ENCODE data around the gene C22orf23. TPM values are rescaled to one million over a fixed set of nuclear protein-coding genes. Genes with fewer than 3 reads are reported as not detected.
"Not testable (repeated sequence)": the region's sequence is repeated elsewhere in the genome, so short reads cannot be mapped to it uniquely, and the experiment has no call there.

C22orf23 gene
- total and polyA plus RNA-seq, 12 donors, result 0.17 to 1.1 (median 0.50) TPM

DNA sequence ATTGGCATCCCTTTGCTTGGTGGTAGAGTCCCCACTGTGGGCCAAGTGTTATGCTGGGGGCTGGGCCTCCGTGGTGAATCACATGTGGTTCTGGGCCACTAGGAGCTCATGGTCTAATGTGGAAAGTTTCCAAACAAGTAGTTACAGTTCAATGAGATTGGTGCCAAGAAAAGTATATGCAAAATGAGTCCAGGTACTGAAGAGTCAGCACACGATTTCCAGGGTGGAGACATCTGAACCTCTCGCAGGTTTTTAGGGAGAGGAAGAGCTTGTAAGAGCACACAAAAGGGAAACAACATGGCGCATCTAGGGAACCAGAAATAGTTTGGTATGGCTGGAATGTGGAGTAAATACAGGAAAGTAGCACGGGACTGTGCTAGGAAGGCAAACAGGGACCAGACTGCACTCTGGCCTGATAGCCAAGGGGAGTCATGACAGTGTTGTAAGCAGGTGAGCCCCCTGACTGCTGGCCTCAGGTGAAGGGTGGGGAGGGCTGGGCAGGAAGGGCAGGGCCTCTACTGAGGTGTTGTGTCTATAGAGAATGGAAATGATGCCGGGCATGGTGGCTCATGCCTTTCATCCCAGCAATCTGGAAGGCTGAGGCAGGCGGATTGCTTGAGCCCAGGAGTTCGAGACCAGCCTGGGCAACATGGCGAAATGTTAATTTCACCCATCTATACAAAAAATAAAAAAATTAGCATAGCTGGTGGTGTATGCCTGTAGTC is 12.7 kb upstream of the C22orf23 start:
- Histone ChIP-seq H3K4me3 (no peak overlapping the region), H3K27me3 (no peaks in the 10 kb centered on the region), H3K27ac (peak overlapping the region in 6 of 10 donors; percentile 8 to 70 (median 44)), H3K9me3 (no peaks in the 10 kb centered on the region), H3K36me3 (peaks cover 0 to 83% (median 33%) of the 10 kb centered on the region in 9 donors), H3K4me1 (peaks cover 0 to 25% (median 12%) of the 10 kb centered on the region in 9 donors)
- ATAC-seq (peak in 4 of 8 donors; percentile 54 to 69 (median 56)), DNase-seq (no peak)
- intact Hi-C loops (cut with DNase I), result loop anchor here in 9 of 10 donors (2.0 to 10.0 kb wide), 5 partner anchors 79 to 151 kb away; no protein-coding TSS in a partner anchor
- WGBS, 2 donors, result 66 to 71% methylated on average over 9 of the region's 9 CpGs
- TF ChIP-seq CTCF (IDR thresholded peaks at IDR 0.05), result no peak

DNA sequence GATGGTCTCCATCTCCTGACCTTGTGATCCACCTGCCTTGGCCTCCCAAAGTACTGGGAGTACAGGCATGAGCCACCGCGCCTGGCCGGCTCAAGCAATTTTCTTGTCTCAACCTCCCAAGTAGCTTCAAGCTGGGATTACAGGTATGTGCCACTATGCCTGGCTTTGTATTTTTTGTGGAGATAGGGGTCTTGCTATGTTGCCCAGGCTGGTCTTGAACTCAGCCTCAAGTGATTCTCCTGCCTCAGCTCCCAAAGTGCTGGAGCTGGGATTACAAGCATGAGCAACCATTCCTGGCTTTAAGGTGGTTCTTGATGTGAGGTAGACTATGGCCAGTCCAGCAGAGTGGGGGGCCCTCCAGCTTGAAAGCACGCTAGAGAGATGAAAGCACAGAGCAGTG is 7.7 kb upstream of the C22orf23 start:
- H3K4me1 ChIP-seq, result peaks cover 0 to 22% (median 7%) of the 10 kb centered on the region in 9 donors
- H3K9me3 ChIP-seq, result no peaks in the 10 kb centered on the region
- intact Hi-C loops (cut with DNase I), result loop anchor here in 4 of 10 donors (5.0 to 10.0 kb wide), 3 partner anchors 74 to 146 kb away; no protein-coding TSS in a partner anchor
- H3K27ac ChIP-seq, result no peak overlapping the region
- ATAC-seq (no peak), DNase-seq (no peak)
- no peak overlapping the region for H3K4me3 ChIP-seq
- no peak for TF ChIP-seq CTCF (IDR thresholded peaks at IDR 0.05)
- WGBS, 2 donors, result 99 to 100% methylated on average over 4 of the region's 4 CpGs
- peaks cover 0 to 89% (median 54%) of the 10 kb centered on the region in 9 donors for H3K36me3 ChIP-seq
- no peaks in the 10 kb centered on the region for H3K27me3 ChIP-seq

- peaks cover 5 to 18% (median 9%) of the 10 kb centered on the region in 9 donors for H3K4me1 ChIP-seq
- no peak overlapping the region for H3K27ac ChIP-seq
- no peak for DNase-seq
- ATAC-seq, result no peak
- intact Hi-C loops (cut with DNase I), result loop anchor here in 2 of 10 donors (5.0 to 10.0 kb wide), 2 partner anchors 55 to 137 kb away; partner anchors contain the start of genes GALR3 (in 1 of the 2) and MICALL1 (in 1 of the 2)
- peaks cover 0 to 82% (median 54%) of the 10 kb centered on the region in 9 donors for H3K36me3 ChIP-seq
- no peaks in the 10 kb centered on the region for H3K27me3 ChIP-seq
- H3K4me3 ChIP-seq, result no peak overlapping the region
- WGBS, 2 donors, result 95 to 97% methylated on average over 18 of the region's 18 CpGs
- H3K9me3 ChIP-seq, result no peaks in the 10 kb centered on the region
- TF ChIP-seq CTCF (IDR thresholded peaks at IDR 0.05), result no peak
These were observed 5.9 kb upstream of the C22orf23 start for GRCh38 chr22:37959231-37959825.

DNA sequence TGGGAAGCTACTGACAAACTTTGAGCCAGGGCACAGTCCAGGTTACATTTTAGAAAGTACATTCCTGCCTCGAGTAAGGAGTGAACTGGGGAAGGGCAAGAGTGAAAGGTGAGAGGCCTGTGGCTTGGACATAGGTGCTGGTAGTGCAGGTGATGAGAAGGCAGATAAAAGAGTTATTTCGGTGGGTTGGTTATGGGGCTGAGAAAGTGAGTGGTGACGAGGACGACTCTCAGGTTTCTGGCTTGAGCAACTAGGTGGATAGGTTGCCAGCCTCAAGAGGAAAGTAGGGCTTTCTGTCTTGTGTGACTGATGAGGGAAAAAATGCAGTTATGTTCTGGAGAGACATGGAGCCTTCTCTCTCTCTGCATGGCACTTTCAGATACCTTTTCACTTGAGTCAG is 3.8 kb upstream of the C22orf23 start:
- DNase-seq (no peak), ATAC-seq (no peak)
- 57 to 71% methylated on average over 4 of the region's 4 CpGs for WGBS, 2 donors
- H3K9me3 ChIP-seq, result no peaks in the 10 kb centered on the region
- intact Hi-C loops (cut with DNase I), result loop anchor here in 2 of 10 donors (5.0 to 10.0 kb wide), 2 partner anchors 52 to 135 kb away; partner anchors contain the start of genes GALR3 (in 1 of the 2) and MICALL1 (in 1 of the 2)
- H3K4me3 ChIP-seq, result no peak overlapping the region
- peaks cover 11 to 31% (median 24%) of the 10 kb centered on the region in 9 donors for H3K4me1 ChIP-seq
- no peak overlapping the region for H3K27ac ChIP-seq
- H3K27me3 ChIP-seq, result peaks cover 0 to 9% (median 0%) of the 10 kb centered on the region in 7 donors
- no peak for TF ChIP-seq CTCF (IDR thresholded peaks at IDR 0.05)
- peaks cover 0 to 61% (median 45%) of the 10 kb centered on the region in 9 donors for H3K36me3 ChIP-seq

DNA sequence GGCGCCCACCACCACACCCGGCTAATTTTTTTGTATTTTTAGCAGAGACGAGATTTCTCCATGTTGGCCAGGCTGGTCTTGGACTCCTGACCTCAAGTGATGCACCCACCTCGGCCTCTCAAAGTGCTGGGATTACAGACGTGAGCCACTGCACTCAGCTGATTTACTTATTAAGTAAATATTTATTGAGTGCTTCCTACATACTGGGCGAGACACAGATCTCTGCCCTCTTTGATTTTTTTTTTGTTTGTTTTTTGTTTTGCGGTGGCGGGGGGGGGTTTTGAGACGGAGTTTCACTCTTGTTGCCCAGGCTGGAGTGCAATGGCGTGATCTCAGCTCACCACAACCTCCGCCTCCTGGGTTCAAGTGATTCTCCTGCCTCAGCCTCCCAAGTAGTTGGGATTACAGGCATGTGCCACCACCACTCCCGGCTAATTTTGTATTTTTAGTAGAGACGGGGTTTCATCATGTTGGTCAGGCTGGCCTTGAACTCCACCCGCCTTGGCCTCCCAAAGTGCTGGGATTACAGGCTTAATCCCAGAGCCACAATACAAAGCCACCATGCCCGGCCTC is 2.5 kb upstream of the C22orf23 start:
- intact Hi-C loops (cut with DNase I), result loop anchor here in 2 of 10 donors (5.0 to 10.0 kb wide), 2 partner anchors 51 to 134 kb away; partner anchors contain the start of genes GALR3 (in 1 of the 2) and MICALL1 (in 1 of the 2)
- WGBS, 2 donors, result 91% methylated on average over 15 of the region's 15 CpGs
- peaks cover 11 to 31% (median 25%) of the 10 kb centered on the region in 9 donors for H3K4me1 ChIP-seq

More for the DNA sequence above, 2.5 kb upstream of the C22orf23 start:
- not testable (repeated sequence) for ATAC-seq, H3K27ac ChIP-seq, H3K4me3 ChIP-seq, H3K9me3 ChIP-seq, DNase-seq
- H3K27me3 ChIP-seq, result peaks cover 0 to 16% (median 0%) of the 10 kb centered on the region in 7 donors
- peaks cover 0 to 47% (median 34%) of the 10 kb centered on the region in 9 donors for H3K36me3 ChIP-seq
